HG02870 (cell line): ENCODE results near the gene IDNK.

ENCODE experiments used
- ATAC-seq: cut with Tn5 transposase; IDR thresholded peaks from one replicate; pipeline ENCODE4 v1.9.1; 2021; ENCODE audit warnings: mild to moderate bottlenecking, moderate library complexity; ENCODE audit not compliant: unreplicated experiment

IDNK gene

GRCh38 chr9:83633255-83633654 is 10.3 kb downstream of the IDNK start:
- no peak for ATAC-seq

GRCh38 chr9:83633676-83634075 is 10.7 kb downstream of the IDNK start:
- ATAC-seq, result no peak

GRCh38 chr9:83636813-83637212 is 13.9 kb downstream of the IDNK start:
- ATAC-seq, result peak; percentile 91

GRCh38 chr9:83637389-83637788 is 14.4 kb downstream of the IDNK start:
- ATAC-seq, result no peak

GRCh38 chr9:83639266-83639665 is 16.3 kb downstream of the IDNK start:
- no peak for ATAC-seq

GRCh38 chr9:83642793-83643192 is 19.9 kb downstream of the IDNK start:
- no peak for ATAC-seq

GRCh38 chr9:83646500-83647239 is 23.7 kb downstream of the IDNK start:
- no peak for ATAC-seq

GRCh38 chr9:83649080-83649479 is 26.1 kb downstream of the IDNK start:
- ATAC-seq, result peak; percentile 41

- ATAC-seq, result no peak
Measured at GRCh38 chr9:83649515-83649914, 26.6 kb downstream of the IDNK start.

GRCh38 chr9:83651558-83651957 is 28.6 kb downstream of the IDNK start:
- ATAC-seq, result no peak

- ATAC-seq, result no peak
Measured at GRCh38 chr9:83652433-83652832, 29.5 kb downstream of the IDNK start.

GRCh38 chr9:83655433-83655832 is 32.5 kb downstream of the IDNK start:
- ATAC-seq, result no peak

- peak; percentile 58 for ATAC-seq
Measured at GRCh38 chr9:83656032-83656680, 33.2 kb downstream of the IDNK start.

- ATAC-seq, result peak; percentile 62
Measured at GRCh38 chr9:83656952-83657351, 34.0 kb downstream of the IDNK start.

GRCh38 chr9:83662933-83663332 is 40.0 kb downstream of the IDNK start:
- ATAC-seq, result no peak

GRCh38 chr9:83665580-83666200 is 42.7 kb downstream of the IDNK start:
- ATAC-seq, result peak; percentile 92

GRCh38 chr9:83669067-83669466 is 46.1 kb downstream of the IDNK start:
- no peak for ATAC-seq

- no peak for ATAC-seq
Measured at GRCh38 chr9:83670381-83670780, 47.4 kb downstream of the IDNK start.

GRCh38 chr9:83671451-83671850 is 48.5 kb downstream of the IDNK start:
- ATAC-seq, result no peak

GRCh38 chr9:83675466-83675865 is 52.5 kb downstream of the IDNK start:
- ATAC-seq, result no peak

GRCh38 chr9:83677596-83677995 is 54.7 kb downstream of the IDNK start:
- no peak for ATAC-seq

GRCh38 chr9:83680233-83680632 is 57.3 kb downstream of the IDNK start:
- no peak for ATAC-seq
